ENCODE results near the gene SIX4. TPM values are rescaled to one million over a fixed set of nuclear protein-coding genes. Genes with fewer than 3 reads are reported as not detected.

The SIX4 gene
- total RNA-seq, 1 donor from 2014 or later: 11.7 TPM

GRCh38 chr14:60760209-60760608 is 36.1 kb upstream of the SIX4 start:
- no peak for TF ChIP-seq CTCF (IDR thresholded peaks at IDR 0.05; ENCODE audit: insufficient read depth, low read length, poor library complexity, severe bottlenecking)
- no peak for DNase-seq (ENCODE audit: low read depth)
- Histone ChIP-seq H3K36me3 (ENCODE audit: control insufficient read depth, insufficient read depth, low read length) (no peaks in the 10 kb centered on the region), H3K4me3 (ENCODE audit: low read depth, low read length) (no peak overlapping the region), H3K27me3 (ENCODE audit: control insufficient read depth, insufficient read depth, low read length) (no peaks in the 10 kb centered on the region)

GRCh38 chr14:60758885-60759284 is 34.7 kb upstream of the SIX4 start:
- no peaks in the 10 kb centered on the region for H3K36me3 ChIP-seq (ENCODE audit: control insufficient read depth, insufficient read depth, low read length)
- TF ChIP-seq CTCF (IDR thresholded peaks at IDR 0.05; ENCODE audit: insufficient read depth, low read length, poor library complexity, severe bottlenecking): no peak
- H3K27me3 ChIP-seq (ENCODE audit: control insufficient read depth, insufficient read depth, low read length): no peaks in the 10 kb centered on the region
- H3K4me3 ChIP-seq (ENCODE audit: low read depth, low read length): no peak overlapping the region
- DNase-seq (ENCODE audit: low read depth): no peak

GRCh38 chr14:60757567-60758002 is 33.4 kb upstream of the SIX4 start:
- DNase-seq (ENCODE audit: low read depth): no peak
- H3K27me3 ChIP-seq (ENCODE audit: control insufficient read depth, insufficient read depth, low read length): no peaks in the 10 kb centered on the region
- H3K36me3 ChIP-seq (ENCODE audit: control insufficient read depth, insufficient read depth, low read length): no peaks in the 10 kb centered on the region
- no peak for TF ChIP-seq CTCF (IDR thresholded peaks at IDR 0.05; ENCODE audit: insufficient read depth, low read length, poor library complexity, severe bottlenecking)
- no peak overlapping the region for H3K4me3 ChIP-seq (ENCODE audit: low read depth, low read length)

GRCh38 chr14:60756847-60757246 is 32.7 kb upstream of the SIX4 start:
- TF ChIP-seq CTCF (IDR thresholded peaks at IDR 0.05; ENCODE audit: insufficient read depth, low read length, poor library complexity, severe bottlenecking): no peak
- no peak overlapping the region for H3K4me3 ChIP-seq (ENCODE audit: low read depth, low read length)
- H3K27me3 ChIP-seq (ENCODE audit: control insufficient read depth, insufficient read depth, low read length): no peaks in the 10 kb centered on the region
- DNase-seq (ENCODE audit: low read depth): no peak
- no peaks in the 10 kb centered on the region for H3K36me3 ChIP-seq (ENCODE audit: control insufficient read depth, insufficient read depth, low read length)

GRCh38 chr14:60753264-60754119 is 29.3 kb upstream of the SIX4 start:
- Histone ChIP-seq H3K36me3 (ENCODE audit: control insufficient read depth, insufficient read depth, low read length) (no peaks in the 10 kb centered on the region), H3K4me3 (ENCODE audit: low read depth, low read length) (no peak overlapping the region), H3K27me3 (ENCODE audit: control insufficient read depth, insufficient read depth, low read length) (no peaks in the 10 kb centered on the region)
- TF ChIP-seq CTCF (IDR thresholded peaks at IDR 0.05; ENCODE audit: insufficient read depth, low read length, poor library complexity, severe bottlenecking): no peak
- DNase-seq (ENCODE audit: low read depth): no peak

- no peaks in the 10 kb centered on the region for H3K27me3 ChIP-seq (ENCODE audit: control insufficient read depth, insufficient read depth, low read length)
Measured at GRCh38 chr14:60744566-60744965, 20.4 kb upstream of the SIX4 start.

More at GRCh38 chr14:60744566-60744965, 20.4 kb upstream of the SIX4 start:
- H3K4me3 ChIP-seq (ENCODE audit: low read depth, low read length): no peak overlapping the region
- no peak for DNase-seq (ENCODE audit: low read depth)
- no peak for TF ChIP-seq CTCF (IDR thresholded peaks at IDR 0.05; ENCODE audit: insufficient read depth, low read length, poor library complexity, severe bottlenecking)
- no peaks in the 10 kb centered on the region for H3K36me3 ChIP-seq (ENCODE audit: control insufficient read depth, insufficient read depth, low read length)
